IMR-90 (cell line): ENCODE results near the gene INPPL1.

ENCODE experiments used
- CTCF ChIP-seq: conservative IDR thresholded peaks from 2 replicates; pipeline ENCODE4 v1.5.1; 2012; ENCODE audit warnings: mild to moderate bottlenecking, low read depth, low read length, improper control_type of control experiment
- FOS ChIP-seq: fragments of 150-350 bp; IDR thresholded peaks from 2 replicates; pipeline ENCODE4 v1.6.1; 2016; ENCODE audit warnings: low read depth, low read length
- POLR2A ChIP-seq: IDR thresholded peaks from 2 replicates; pipeline ENCODE4 v1.6.1; 2012; ENCODE audit warnings: mild to moderate bottlenecking, low read depth, low read length
- RFX5 ChIP-seq: IDR thresholded peaks from 2 replicates; pipeline ENCODE4 v1.8.0; 2012; ENCODE audit warnings: low read depth, mild to moderate bottlenecking, low read length, moderate library complexity
- TF ChIP-seq, protein P1 (sequence below): fragments of 150-350 bp; IDR thresholded peaks from 2 replicates; pipeline ENCODE4 v1.6.1; 2017; ENCODE audit warnings: mild to moderate bottlenecking, antibody characterized with exemption, low read length, low read depth
- TF ChIP-seq, protein P2 (sequence below): fragments of 150-350 bp; IDR thresholded peaks from 2 replicates; pipeline ENCODE4 v1.6.1; 2016; ENCODE audit warnings: low read depth, mild to moderate bottlenecking, low read length, moderate library complexity, borderline replicate concordance

DNA sequence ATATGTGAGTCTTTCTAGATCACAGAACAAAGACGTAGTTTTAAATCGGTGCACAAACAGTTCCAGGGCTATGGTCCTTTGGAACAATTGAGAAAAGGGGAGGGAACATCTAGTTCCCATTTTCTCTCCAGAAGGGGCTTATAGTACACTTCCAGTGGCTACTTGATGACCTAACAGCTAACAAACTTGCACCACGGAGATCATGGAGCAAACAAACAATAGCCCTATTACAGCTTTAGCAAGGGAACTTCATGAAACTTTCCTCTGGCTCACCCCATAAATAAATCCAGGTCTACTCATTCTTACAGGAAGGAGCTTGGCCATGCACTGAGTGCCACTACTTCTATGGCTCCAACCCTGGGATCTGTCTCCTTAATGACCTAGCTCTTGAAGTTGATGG, 16.3 kb upstream of the INPPL1 start:
- TF ChIP-seq POLR2A (no peak), CTCF (no peak), RFX5 (no peak), FOS (no peak)
- TF ChIP-seq, protein P1, sequence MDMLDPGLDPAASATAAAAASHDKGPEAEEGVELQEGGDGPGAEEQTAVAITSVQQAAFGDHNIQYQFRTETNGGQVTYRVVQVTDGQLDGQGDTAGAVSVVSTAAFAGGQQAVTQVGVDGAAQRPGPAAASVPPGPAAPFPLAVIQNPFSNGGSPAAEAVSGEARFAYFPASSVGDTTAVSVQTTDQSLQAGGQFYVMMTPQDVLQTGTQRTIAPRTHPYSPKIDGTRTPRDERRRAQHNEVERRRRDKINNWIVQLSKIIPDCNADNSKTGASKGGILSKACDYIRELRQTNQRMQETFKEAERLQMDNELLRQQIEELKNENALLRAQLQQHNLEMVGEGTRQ: no peak
- TF ChIP-seq, protein P2, sequence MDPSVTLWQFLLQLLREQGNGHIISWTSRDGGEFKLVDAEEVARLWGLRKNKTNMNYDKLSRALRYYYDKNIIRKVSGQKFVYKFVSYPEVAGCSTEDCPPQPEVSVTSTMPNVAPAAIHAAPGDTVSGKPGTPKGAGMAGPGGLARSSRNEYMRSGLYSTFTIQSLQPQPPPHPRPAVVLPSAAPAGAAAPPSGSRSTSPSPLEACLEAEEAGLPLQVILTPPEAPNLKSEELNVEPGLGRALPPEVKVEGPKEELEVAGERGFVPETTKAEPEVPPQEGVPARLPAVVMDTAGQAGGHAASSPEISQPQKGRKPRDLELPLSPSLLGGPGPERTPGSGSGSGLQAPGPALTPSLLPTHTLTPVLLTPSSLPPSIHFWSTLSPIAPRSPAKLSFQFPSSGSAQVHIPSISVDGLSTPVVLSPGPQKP: no peak
